Measurements from ENCODE around the gene NAV2. TPM values are rescaled to one million over a fixed set of nuclear protein-coding genes. Genes with fewer than 3 reads are reported as not detected.

Gene NAV2
- total RNA-seq, 1 donor from 2014 or later: 11.1 TPM

DNA sequence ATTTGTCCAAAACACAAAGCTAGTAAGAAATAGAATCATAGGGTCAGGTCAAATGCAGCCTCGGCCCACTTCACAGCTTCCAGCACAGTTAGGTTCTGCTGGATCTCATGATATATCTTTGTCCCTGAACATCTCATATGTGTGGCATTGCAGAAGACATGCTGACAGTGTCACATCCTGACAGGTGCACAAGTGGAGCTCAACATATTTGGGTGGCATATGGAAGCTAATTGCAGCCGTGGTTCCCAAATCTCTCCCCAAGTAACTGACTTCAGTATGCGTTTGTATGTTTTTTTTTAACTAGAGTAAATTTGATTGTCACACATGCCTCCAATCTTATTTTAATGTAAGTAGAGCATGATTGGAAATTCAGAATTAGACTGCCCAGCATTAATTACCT, 33.4 kb downstream of the NAV2 start:
- Histone ChIP-seq H3K27me3 (ENCODE audit: control insufficient read depth, insufficient read depth, low read length) (peaks cover 2% of the 10 kb centered on the region), H3K36me3 (ENCODE audit: control insufficient read depth, insufficient read depth, low read length) (no peaks in the 10 kb centered on the region), H3K4me3 (ENCODE audit: low read depth, low read length) (no peak overlapping the region)
- no peak for DNase-seq (ENCODE audit: low read depth)
- no peak for TF ChIP-seq CTCF (IDR thresholded peaks at IDR 0.05; ENCODE audit: insufficient read depth, low read length, severe bottlenecking)
- no peak for FAIRE-seq

- Histone ChIP-seq H3K36me3 (ENCODE audit: control insufficient read depth, insufficient read depth, low read length) (no peaks in the 10 kb centered on the region), H3K4me3 (ENCODE audit: low read depth, low read length) (no peak overlapping the region), H3K27me3 (ENCODE audit: control insufficient read depth, insufficient read depth, low read length) (peaks cover 2% of the 10 kb centered on the region)
- DNase-seq (ENCODE audit: low read depth) (no peak), FAIRE-seq (no peak)
- no peak for TF ChIP-seq CTCF (IDR thresholded peaks at IDR 0.05; ENCODE audit: insufficient read depth, low read length, severe bottlenecking)
Observed at GRCh38 chr11:19747634-19748033, 35.0 kb downstream of the NAV2 start.

DNA sequence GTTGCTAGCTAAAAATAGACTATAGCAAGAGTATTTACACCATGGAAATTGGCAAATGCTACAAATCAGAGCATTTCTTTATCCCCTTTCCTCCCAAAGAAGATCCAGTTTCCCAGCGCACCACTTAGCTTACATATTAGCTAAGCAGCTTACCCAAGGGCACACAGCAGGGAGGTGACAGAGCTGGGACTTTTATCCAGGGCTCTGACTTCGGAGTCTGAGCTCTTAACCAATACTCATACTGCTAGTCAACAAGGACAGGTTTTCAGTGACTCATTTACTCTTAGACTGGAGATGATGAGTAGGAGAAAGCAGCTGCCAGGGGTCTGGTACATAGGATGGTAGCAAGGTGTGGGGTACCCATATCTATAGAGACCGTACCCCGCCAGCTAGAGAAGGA, 38.4 kb downstream of the NAV2 start:
- no peak overlapping the region for H3K4me3 ChIP-seq (ENCODE audit: low read depth, low read length)
- FAIRE-seq (no peak), DNase-seq (ENCODE audit: low read depth) (no peak)
- no peak for TF ChIP-seq CTCF (IDR thresholded peaks at IDR 0.05; ENCODE audit: insufficient read depth, low read length, severe bottlenecking)
- H3K27me3 ChIP-seq (ENCODE audit: control insufficient read depth, insufficient read depth, low read length): peaks cover 2% of the 10 kb centered on the region
- no peaks in the 10 kb centered on the region for H3K36me3 ChIP-seq (ENCODE audit: control insufficient read depth, insufficient read depth, low read length)

GRCh38 chr11:19753451-19754106, 40.9 kb downstream of the NAV2 start:
- Histone ChIP-seq H3K27me3 (ENCODE audit: control insufficient read depth, insufficient read depth, low read length) (no peaks in the 10 kb centered on the region), H3K4me3 (ENCODE audit: low read depth, low read length) (no peak overlapping the region), H3K36me3 (ENCODE audit: control insufficient read depth, insufficient read depth, low read length) (no peaks in the 10 kb centered on the region)
- FAIRE-seq (no peak), DNase-seq (ENCODE audit: low read depth) (peak; percentile 36)
- no peak for TF ChIP-seq CTCF (IDR thresholded peaks at IDR 0.05; ENCODE audit: insufficient read depth, low read length, severe bottlenecking)

- no peaks in the 10 kb centered on the region for H3K27me3 ChIP-seq (ENCODE audit: control insufficient read depth, insufficient read depth, low read length)
- TF ChIP-seq CTCF (IDR thresholded peaks at IDR 0.05; ENCODE audit: insufficient read depth, low read length, severe bottlenecking): no peak
- DNase-seq (ENCODE audit: low read depth) (no peak), FAIRE-seq (peak; percentile 50)
- no peaks in the 10 kb centered on the region for H3K36me3 ChIP-seq (ENCODE audit: control insufficient read depth, insufficient read depth, low read length)
- H3K4me3 ChIP-seq (ENCODE audit: low read depth, low read length): no peak overlapping the region
Observed at GRCh38 chr11:19756675-19757475, 44.2 kb downstream of the NAV2 start.

Measured in bronchial epithelial cell (primary cell).